Stimulated activated effector memory CD8-positive, alpha-beta T cell treated with anti-CD3 and anti-CD28 coated beads, Interleukin-12 subunit alpha, Interleukin-12 subunit beta, amount 100 ng/mL, for 72 hours (primary cell): ENCODE measurements around the gene NPVF.
A peak's percentile ranks its signal among the peaks of the same experiment; 100 is the strongest.

Experiments
- ATAC-seq: fragments of 150-1000 bp; cut with Tn5 transposase; 2 replicates; pipeline ENCODE4 v1.10.0; 2021
- DNase-seq, 2 donors: peaks; one replicate each; pipeline ENCODE4 v3.0.0; 2021 to 2022; ENCODE audit warnings: low spot score in 2 of 2
- H3K27ac Mint-ChIP-seq: one replicate; pipeline ENCODE4 v1.8.0; 2022; ENCODE audit warnings: mild to moderate bottlenecking, mixed read lengths
- H3K36me3 Mint-ChIP-seq: one replicate; pipeline ENCODE4 v1.8.0; 2022; ENCODE audit warnings: mild to moderate bottlenecking, mixed read lengths
- H3K4me1 Mint-ChIP-seq: one replicate; pipeline ENCODE4 v1.8.0; 2022; ENCODE audit warnings: mixed read lengths
- H3K4me3 Mint-ChIP-seq: one replicate; pipeline ENCODE4 v1.8.0; 2022; ENCODE audit warnings: mild to moderate bottlenecking, mixed read lengths
- H3K9me3 Mint-ChIP-seq: one replicate; pipeline ENCODE4 v1.8.0; 2022; ENCODE audit warnings: mixed read lengths

NPVF gene

GRCh38 chr7:25196132-25196896 lies 32.0 kb downstream of the NPVF start:
- ATAC-seq: no peak
- Mint-ChIP-seq H3K4me3 (no peak overlapping the region), H3K36me3 (no peaks in the 10 kb centered on the region), H3K4me1 (no peaks in the 10 kb centered on the region), H3K27ac (no peak overlapping the region), H3K9me3 (no peaks in the 10 kb centered on the region)
- no peak for DNase-seq

DNA sequence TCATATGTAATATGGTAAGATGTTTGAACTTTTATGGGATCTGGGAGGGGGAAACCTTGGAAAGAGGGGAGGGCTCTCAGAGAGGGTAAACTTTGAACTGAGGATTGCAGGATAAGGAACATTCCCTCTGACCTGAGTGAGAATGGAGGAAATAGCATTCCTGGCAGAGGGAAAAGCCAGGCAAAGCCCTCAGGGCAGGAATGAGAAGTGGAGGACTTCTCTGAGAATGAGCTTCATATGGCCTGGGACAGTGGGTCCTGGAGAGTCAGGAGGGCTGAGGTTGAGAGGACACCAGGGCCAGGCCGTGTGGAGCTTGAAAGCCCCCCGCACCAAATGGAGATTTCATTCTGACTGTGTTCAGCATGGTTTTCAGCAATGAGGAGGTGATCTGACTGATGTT lies 34.2 kb downstream of the NPVF start:
- Mint-ChIP-seq H3K9me3 (no peaks in the 10 kb centered on the region), H3K4me3 (no peak overlapping the region), H3K36me3 (no peaks in the 10 kb centered on the region), H3K4me1 (no peaks in the 10 kb centered on the region), H3K27ac (no peak overlapping the region)
- ATAC-seq: no peak
- no peak for DNase-seq

GRCh38 chr7:25192043-25192442 lies 36.2 kb downstream of the NPVF start:
- Mint-ChIP-seq H3K27ac (no peak overlapping the region), H3K4me3 (no peak overlapping the region), H3K9me3 (no peaks in the 10 kb centered on the region), H3K36me3 (no peaks in the 10 kb centered on the region), H3K4me1 (no peaks in the 10 kb centered on the region)
- no peak for ATAC-seq
- DNase-seq: no peak

DNA sequence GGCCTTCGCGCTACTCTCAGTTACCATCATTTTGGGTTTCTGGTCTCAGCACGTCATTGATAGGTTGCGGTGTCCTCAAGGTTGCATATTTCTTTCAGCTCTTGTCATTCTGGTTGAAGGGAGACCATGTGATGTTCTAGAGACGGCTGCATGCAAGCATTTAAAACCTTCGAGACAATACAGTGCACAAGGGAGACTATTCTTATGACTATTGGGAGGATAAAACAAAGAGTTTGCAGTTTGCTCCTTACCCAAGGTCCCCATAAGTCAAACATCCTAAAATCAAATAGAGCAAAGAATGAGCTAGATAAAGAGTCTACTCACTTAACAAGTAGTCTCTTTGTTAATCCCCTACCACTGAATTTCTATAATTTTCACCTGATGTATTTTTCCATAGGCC lies 39.1 kb downstream of the NPVF start:
- DNase-seq: no peak
- H3K36me3 Mint-ChIP-seq: no peaks in the 10 kb centered on the region
- H3K4me3 Mint-ChIP-seq: no peak overlapping the region
- H3K9me3 Mint-ChIP-seq: no peaks in the 10 kb centered on the region
- H3K27ac Mint-ChIP-seq: no peak overlapping the region
- H3K4me1 Mint-ChIP-seq: no peaks in the 10 kb centered on the region
- no peak for ATAC-seq

- H3K27ac Mint-ChIP-seq: no peak overlapping the region
- H3K4me3 Mint-ChIP-seq: no peak overlapping the region
- no peaks in the 10 kb centered on the region for H3K4me1 Mint-ChIP-seq
- ATAC-seq: no peak
- no peaks in the 10 kb centered on the region for H3K9me3 Mint-ChIP-seq
- no peaks in the 10 kb centered on the region for H3K36me3 Mint-ChIP-seq
- DNase-seq: no peak
Measured at GRCh38 chr7:25187932-25188331, 40.4 kb downstream of the NPVF start.

GRCh38 chr7:25186436-25186835 lies 41.9 kb downstream of the NPVF start:
- ATAC-seq: no peak
- DNase-seq: no peak
- Mint-ChIP-seq H3K9me3 (no peaks in the 10 kb centered on the region), H3K4me1 (no peaks in the 10 kb centered on the region), H3K27ac (no peak overlapping the region), H3K4me3 (no peak overlapping the region), H3K36me3 (no peaks in the 10 kb centered on the region)

DNA sequence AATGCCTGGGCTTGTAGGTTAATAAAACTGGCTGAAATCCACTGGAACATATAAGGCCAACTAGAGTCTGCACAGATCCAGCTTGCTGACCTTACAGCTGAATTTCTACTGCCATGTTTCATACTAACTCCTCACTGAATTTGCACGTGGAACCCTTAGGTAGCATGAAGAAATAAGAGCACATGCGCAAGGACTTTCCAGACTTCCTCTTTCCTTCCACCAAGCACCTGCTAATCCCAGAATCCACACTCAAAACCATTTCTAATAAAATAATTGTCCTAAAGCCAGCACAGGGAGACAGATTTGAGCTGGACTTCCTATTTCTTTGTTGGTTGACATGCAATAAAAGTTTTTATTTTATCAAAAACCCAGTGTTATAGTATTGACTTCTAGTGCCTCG lies 46.8 kb downstream of the NPVF start:
- H3K36me3 Mint-ChIP-seq: no peaks in the 10 kb centered on the region
- no peak for DNase-seq
- H3K27ac Mint-ChIP-seq: peak overlapping the region; percentile 95
- peak overlapping the region; percentile 79 for H3K4me3 Mint-ChIP-seq
- H3K4me1 Mint-ChIP-seq: peaks cover 11% of the 10 kb centered on the region
- ATAC-seq: no peak
- no peaks in the 10 kb centered on the region for H3K9me3 Mint-ChIP-seq

DNA sequence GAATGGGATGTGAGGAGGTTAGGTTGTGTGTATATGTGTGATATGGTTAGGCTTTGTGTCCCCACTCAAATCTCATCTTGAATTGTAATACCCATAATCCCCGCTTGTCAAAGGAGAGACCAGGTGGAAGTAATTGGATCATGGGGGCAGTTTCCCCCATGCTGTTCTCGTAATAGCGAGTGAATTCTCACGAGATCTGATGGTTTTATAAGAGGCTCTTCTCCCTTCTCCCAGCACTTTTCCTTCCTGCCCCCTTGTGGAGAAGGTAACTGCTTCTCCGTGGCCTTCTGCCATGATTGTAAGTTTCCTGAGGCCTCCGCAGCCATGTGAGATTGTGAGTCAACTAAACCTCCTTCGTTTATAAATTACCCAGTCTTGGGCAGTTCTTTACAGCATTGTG lies 47.3 kb downstream of the NPVF start:
- H3K9me3 Mint-ChIP-seq: no peaks in the 10 kb centered on the region

GRCh38 chr7:25180592-25180923 lies 47.7 kb downstream of the NPVF start:
- Mint-ChIP-seq H3K9me3 (no peaks in the 10 kb centered on the region), H3K27ac (peak overlapping the region; percentile 95), H3K4me1 (peaks cover 11% of the 10 kb centered on the region), H3K4me3 (peak overlapping the region; percentile 79), H3K36me3 (no peaks in the 10 kb centered on the region)
- no peak for DNase-seq
- peak; percentile 57 for ATAC-seq

More for the DNA sequence above, 47.3 kb downstream of the NPVF start:
- Mint-ChIP-seq H3K4me3 (peak overlapping the region; percentile 79), H3K4me1 (peaks cover 11% of the 10 kb centered on the region), H3K36me3 (no peaks in the 10 kb centered on the region), H3K27ac (peak overlapping the region; percentile 95)
- no peak for ATAC-seq
- DNase-seq: no peak

DNA sequence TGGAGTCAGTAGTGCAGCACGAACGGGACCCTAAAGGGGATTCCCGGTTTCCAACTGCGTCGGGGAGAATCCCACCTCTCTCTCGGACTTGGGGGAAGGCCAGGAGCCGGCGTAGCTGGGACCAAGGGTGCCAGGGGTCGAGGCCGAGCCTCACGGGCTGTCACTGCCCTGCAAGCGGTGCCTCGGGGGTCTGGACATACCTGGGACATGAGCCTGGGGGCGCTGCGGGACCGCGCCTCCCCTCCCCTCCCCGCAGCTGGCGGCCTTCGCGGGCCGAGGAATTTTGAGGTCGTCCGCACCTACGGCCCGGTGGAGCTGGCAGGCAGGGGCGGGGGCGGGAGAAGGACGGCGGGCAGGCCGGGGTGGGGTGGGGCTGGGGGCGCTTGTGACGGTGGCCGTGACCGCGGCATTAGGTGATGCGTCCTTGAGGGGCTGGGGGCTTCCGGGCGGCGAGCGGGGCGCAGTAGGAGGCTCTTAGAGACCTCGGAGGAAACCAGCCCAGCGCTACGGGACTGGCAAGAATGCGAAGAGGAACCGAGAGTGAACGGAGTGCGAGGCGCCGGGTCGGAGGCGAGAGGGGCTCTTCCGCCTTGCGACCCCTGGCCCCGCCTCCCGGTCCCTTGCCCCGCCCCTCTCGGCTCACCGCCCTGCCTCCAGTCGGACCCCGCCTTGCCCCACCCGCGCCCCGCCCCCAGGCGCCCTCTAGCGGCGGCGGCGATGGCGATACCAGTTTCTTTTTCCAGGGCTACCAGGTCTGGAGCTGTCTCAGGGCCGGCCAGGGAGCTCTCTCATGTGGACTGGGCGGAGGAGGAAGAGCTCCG lies 48.3 kb downstream of the NPVF start:
- H3K4me3 Mint-ChIP-seq: peak overlapping the region; percentile 79
- peak; percentile 99 for DNase-seq
- H3K36me3 Mint-ChIP-seq: no peaks in the 10 kb centered on the region
- H3K27ac Mint-ChIP-seq: peak overlapping the region; percentile 95
- H3K9me3 Mint-ChIP-seq: no peaks in the 10 kb centered on the region
- ATAC-seq: peak; percentile 93
- peaks cover 11% of the 10 kb centered on the region for H3K4me1 Mint-ChIP-seq

GRCh38 chr7:25179325-25179724 lies 49.0 kb downstream of the NPVF start:
- no peak for DNase-seq
- peak overlapping the region; percentile 79 for H3K4me3 Mint-ChIP-seq
- H3K9me3 Mint-ChIP-seq: no peaks in the 10 kb centered on the region
- no peak for ATAC-seq
- H3K4me1 Mint-ChIP-seq: peaks cover 11% of the 10 kb centered on the region
- peak overlapping the region; percentile 95 for H3K27ac Mint-ChIP-seq
- H3K36me3 Mint-ChIP-seq: no peaks in the 10 kb centered on the region
